HepG2 (cell line): ENCODE measurements around the gene NBEAL2. TPM values are rescaled to one million over a fixed set of nuclear protein-coding genes. Genes with fewer than 3 reads are reported as not detected.

Experiments used
- CTCF ChIP-seq: sonication (generic); formaldehyde crosslinking; IDR thresholded peaks from 2 replicates; pipeline ENCODE4 v1.5.0; 2020; ENCODE audit warnings: mild to moderate bottlenecking, missing genetic modification reagents, moderate library complexity
- FOSL2 ChIP-seq: sonication (generic); formaldehyde crosslinking; IDR thresholded peaks from 2 replicates; pipeline ENCODE4 v1.4.0; 2020; ENCODE audit warnings: missing genetic modification reagents
- GLI4 ChIP-seq: sonication (generic); formaldehyde crosslinking; IDR thresholded peaks from 2 replicates; pipeline ENCODE4 v1.5.1; 2020; ENCODE audit warnings: missing genetic modification reagents, mild to moderate bottlenecking, moderate library complexity, borderline replicate concordance
- HMGA1 ChIP-seq: sonication (generic); formaldehyde crosslinking; conservative IDR thresholded peaks from 2 replicates; pipeline ENCODE4 v1.4.0; 2020; ENCODE audit warnings: missing genetic modification reagents
- HNRNPH1 ChIP-seq: fragments of 200-400 bp; formaldehyde crosslinking; optimal IDR thresholded peaks from 2 replicates; pipeline ENCODE3; 2017; ENCODE audit warnings: mild to moderate bottlenecking, low read depth, low read length
- IKZF1 ChIP-seq: fragments of 450-650 bp; IDR thresholded peaks from 2 replicates; pipeline ENCODE4 v1.7.1; 2016
- IKZF5 ChIP-seq: IDR thresholded peaks from 2 replicates; pipeline ENCODE4 v1.6.1; 2018; ENCODE audit warnings: missing genetic modification reagents, mild to moderate bottlenecking, missing compliant biosample characterization
- IRF2 ChIP-seq: IDR thresholded peaks from 2 replicates; pipeline ENCODE4 v1.6.1; 2018; ENCODE audit warnings: missing genetic modification reagents, missing compliant biosample characterization
- MTA1 ChIP-seq: sonication (generic); formaldehyde crosslinking; IDR thresholded peaks from 2 replicates; pipeline ENCODE4 v1.4.0; 2020; ENCODE audit warnings: missing genetic modification reagents, mild to moderate bottlenecking, borderline replicate concordance
- NCOA2 ChIP-seq: sonication (generic); formaldehyde crosslinking; IDR thresholded peaks from 2 replicates; pipeline ENCODE4 v1.8.0; 2022; ENCODE audit warnings: inconsistent platforms
- NFIC ChIP-seq: IDR thresholded peaks from 2 replicates; pipeline ENCODE4 v1.6.1; 2012; ENCODE audit warnings: mild to moderate bottlenecking, low read length, inconsistent platforms
- NR2F2 ChIP-seq: IDR thresholded peaks from 2 replicates; pipeline ENCODE4 v1.6.1; 2012; ENCODE audit warnings: low read depth, inconsistent platforms, borderline replicate concordance
- PAWR ChIP-seq: sonication (generic); formaldehyde crosslinking; IDR thresholded peaks from 2 replicates; pipeline ENCODE4 v1.4.0; 2020; ENCODE audit warnings: missing genetic modification reagents, mild to moderate bottlenecking, borderline replicate concordance
- PHF21A ChIP-seq: sonication (generic); formaldehyde crosslinking; IDR thresholded peaks from 2 replicates; pipeline ENCODE4 v1.5.0; 2020; ENCODE audit warnings: mild to moderate bottlenecking, missing genetic modification reagents
- RAD21 ChIP-seq: fragments of 450-650 bp; formaldehyde crosslinking; IDR thresholded peaks from 2 replicates; pipeline ENCODE4 v1.5.0; 2020; ENCODE audit warnings: mild to moderate bottlenecking
- RBFOX2 ChIP-seq: fragments of 200-400 bp; formaldehyde crosslinking; IDR thresholded peaks from 2 replicates; pipeline ENCODE4 v1.6.1; 2017; ENCODE audit warnings: low read depth, mild to moderate bottlenecking, low read length
- RNF2 ChIP-seq: fragments of 450-650 bp; conservative IDR thresholded peaks from 2 replicates; pipeline ENCODE4 v1.6.1; 2016; ENCODE audit warnings: low read depth
- RXRA ChIP-seq: sonication (generic); formaldehyde crosslinking; IDR thresholded peaks from 2 replicates; pipeline ENCODE4 v1.5.1; 2020; ENCODE audit warnings: missing genetic modification reagents
- SMYD3 ChIP-seq: sonication (generic); formaldehyde crosslinking; IDR thresholded peaks from 2 replicates; pipeline ENCODE4 v1.8.1; 2023; ENCODE audit warnings: mild to moderate bottlenecking, missing genetic modification reagents
- SOX13 ChIP-seq, 3 experiments: fragments of 450-650 bp in 1 of 3; sonication (generic) in 1 of 3; formaldehyde crosslinking in 1 of 3; IDR thresholded peaks in 2 of 3; conservative IDR thresholded peaks in 1 of 3; 2 replicates each; pipeline versions ENCODE4 v1.5.0 to v1.6.1; 2016 to 2020; ENCODE audit warnings: antibody characterized with exemption in 1 of 3, mild to moderate bottlenecking in 1 of 3, missing compliant biosample characterization in 1 of 3, missing genetic modification reagents in 1 of 3, moderate library complexity in 1 of 3
- ZEB1 ChIP-seq: IDR thresholded peaks from 2 replicates; pipeline ENCODE4 v1.6.1; 2012; ENCODE audit warnings: mild to moderate bottlenecking, low read depth, inconsistent platforms; ENCODE audit not compliant: insufficient replicate concordance
- ZFP1 ChIP-seq: IDR thresholded peaks from 2 replicates; pipeline ENCODE4 v1.6.1; 2016
- ZMAT5 ChIP-seq: sonication (generic); formaldehyde crosslinking; IDR thresholded peaks from 2 replicates; pipeline ENCODE4 v1.5.0; 2020; ENCODE audit warnings: mild to moderate bottlenecking, low read depth, missing genetic modification reagents, borderline replicate concordance
- ZNF710 ChIP-seq: sonication (generic); formaldehyde crosslinking; IDR thresholded peaks from 2 replicates; pipeline ENCODE4 v1.5.0; 2020; ENCODE audit warnings: mild to moderate bottlenecking, missing genetic modification reagents, borderline replicate concordance
- ZNF780A ChIP-seq: sonication (generic); formaldehyde crosslinking; IDR thresholded peaks from 2 replicates; pipeline ENCODE4 v1.8.0; 2022; ENCODE audit warnings: mild to moderate bottlenecking, missing genetic modification reagents, moderate library complexity
- ZNF781 ChIP-seq: sonication (generic); formaldehyde crosslinking; IDR thresholded peaks from 2 replicates; pipeline ENCODE4 v1.5.1; 2020; ENCODE audit warnings: borderline replicate concordance, mild to moderate bottlenecking, missing genetic modification reagents; ENCODE audit errors: not compliant biosample characterization
- polyA plus RNA-seq, 8 experiments: library from polyadenylated mRNA; depleted of rRNA in 3 of 8; stranded (reverse) in 7 of 8; unstranded in 1 of 8; fragments of >200 nt; fragmentation: Illumina TruSeq in 4 of 8; extraction: Trizol in 4 of 8; gene quantifications; 2 replicates each; pipeline versions ENCODE4 v1.2.1 to v1.2.3, GENCODE V29; 2011 to 2016; ENCODE audit warnings: low read depth in 4 of 8, missing spikeins in 1 of 8, mixed read lengths in 1 of 8; ENCODE audit not compliant: insufficient read depth in 1 of 8
- total RNA-seq, 5 experiments: library from RNA; depleted of rRNA; stranded (reverse); fragments of >200 nt; fragmentation: Illumina TruSeq; extraction: Trizol; gene quantifications; 2 replicates each; pipeline ENCODE4 v1.2.3, GENCODE V29; 2016; ENCODE audit warnings: low read depth in 1 of 5

The NBEAL2 gene
- total and polyA plus RNA-seq, 2 of the 13 experiments (the other 11 are each of a cell fraction or from before 2014, with no cell fraction given): 9.7 to 12.4 TPM

- peak; percentile 85 for TF ChIP-seq ZNF710 (CRISPR knock-in tag)
- peak; percentile 86 for TF ChIP-seq PHF21A (CRISPR knock-in tag)
- TF ChIP-seq ZNF781: no peak
- TF ChIP-seq HNRNPH1: no peak
- no peak for TF ChIP-seq ZNF780A (CRISPR knock-in tag)
- TF ChIP-seq SMYD3 (CRISPR knock-in tag): 0 out of 2 replicates have a peak, but pooled peaks have one; percentile 42
- TF ChIP-seq IRF2 (CRISPR knock-in tag): peak; percentile 85
- TF ChIP-seq ZEB1: peak; percentile 60
- TF ChIP-seq RBFOX2: 0 out of 2 replicates have a peak, but pooled peaks have one; percentile 35
- peak; percentile 69 for TF ChIP-seq FOSL2 (CRISPR knock-in tag)
- no peak for TF ChIP-seq SOX13 (IDR thresholded peaks at IDR 0.05)
- peak in 1 of 2 experiments; percentile 88; a peak in 2 of 4 replicates for TF ChIP-seq SOX13 (CRISPR knock-in tag; conservative IDR thresholded peaks at IDR 0.05 in 1 of 2, IDR thresholded peaks at IDR 0.05 in 1 of 2)
- TF ChIP-seq RNF2: no peak
- peak; percentile 94 for TF ChIP-seq NCOA2 (CRISPR knock-in tag)
- peak; percentile 93 for TF ChIP-seq IKZF5 (CRISPR knock-in tag)
- peak; percentile 87 for TF ChIP-seq NR2F2
- no peak for TF ChIP-seq ZMAT5 (CRISPR knock-in tag)
- peak; percentile 56 for TF ChIP-seq MTA1 (CRISPR knock-in tag)
- TF ChIP-seq CTCF: peak; percentile 22
- TF ChIP-seq NFIC: peak; percentile 70; the same call in 1 of the 2 replicates
- TF ChIP-seq RAD21 (CRISPR knock-in tag): peak; percentile 44
- no peak for TF ChIP-seq IKZF1
- TF ChIP-seq RXRA: peak; percentile 100
- TF ChIP-seq GLI4: no peak
- TF ChIP-seq ZFP1 (CRISPR knock-in tag): no peak
- TF ChIP-seq PAWR (CRISPR knock-in tag): no peak
- TF ChIP-seq HMGA1: no peak
Measured at GRCh38 chr3:46970391-46971091, 8.9 kb upstream of the NBEAL2 start (continued).
